Measurements from ENCODE around the gene AKAP1. TPM values are rescaled to one million over a fixed set of nuclear protein-coding genes. Genes with fewer than 3 reads are reported as not detected.
A peak's percentile ranks its signal among the peaks of the same experiment; 100 is the strongest.

AKAP1 gene
- total and polyA plus RNA-seq, 4 donors, result 31.3 to 58.5 (median 39.8) TPM

- 32% methylated on average over 2 of the region's 2 CpGs for WGBS
- no peak overlapping the region for H3K9ac ChIP-seq (ENCODE audit: low read depth in 1 of 2, low read length in 2 of 2)
- H3K27me3 ChIP-seq (ENCODE audit: control insufficient read depth in 4 of 4, insufficient read depth in 4 of 4, low read length in 3 of 4), result no peaks in the 10 kb centered on the region
- no peaks in the 10 kb centered on the region for H3K36me3 ChIP-seq (ENCODE audit: control insufficient read depth in 4 of 4, insufficient read depth in 3 of 4, low read depth in 1 of 4, low read length in 3 of 4)
- peak overlapping the region; percentile 37 to 61 for H3K27ac ChIP-seq (ENCODE audit: low read depth in 1 of 2, low read length in 2 of 2)
- H3K4me1 ChIP-seq (ENCODE audit: control insufficient read depth in 4 of 4, insufficient read depth in 4 of 4, low read length in 3 of 4), result peaks cover 24 to 50% (median 40%) of the 10 kb centered on the region in 4 donors
- no peaks in the 10 kb centered on the region for H3K9me3 ChIP-seq (ENCODE audit: control insufficient read depth in 4 of 4, low read length in 3 of 4)
- DNase-seq (ENCODE audit: low spot score), result no peak
- TF ChIP-seq, protein P1, sequence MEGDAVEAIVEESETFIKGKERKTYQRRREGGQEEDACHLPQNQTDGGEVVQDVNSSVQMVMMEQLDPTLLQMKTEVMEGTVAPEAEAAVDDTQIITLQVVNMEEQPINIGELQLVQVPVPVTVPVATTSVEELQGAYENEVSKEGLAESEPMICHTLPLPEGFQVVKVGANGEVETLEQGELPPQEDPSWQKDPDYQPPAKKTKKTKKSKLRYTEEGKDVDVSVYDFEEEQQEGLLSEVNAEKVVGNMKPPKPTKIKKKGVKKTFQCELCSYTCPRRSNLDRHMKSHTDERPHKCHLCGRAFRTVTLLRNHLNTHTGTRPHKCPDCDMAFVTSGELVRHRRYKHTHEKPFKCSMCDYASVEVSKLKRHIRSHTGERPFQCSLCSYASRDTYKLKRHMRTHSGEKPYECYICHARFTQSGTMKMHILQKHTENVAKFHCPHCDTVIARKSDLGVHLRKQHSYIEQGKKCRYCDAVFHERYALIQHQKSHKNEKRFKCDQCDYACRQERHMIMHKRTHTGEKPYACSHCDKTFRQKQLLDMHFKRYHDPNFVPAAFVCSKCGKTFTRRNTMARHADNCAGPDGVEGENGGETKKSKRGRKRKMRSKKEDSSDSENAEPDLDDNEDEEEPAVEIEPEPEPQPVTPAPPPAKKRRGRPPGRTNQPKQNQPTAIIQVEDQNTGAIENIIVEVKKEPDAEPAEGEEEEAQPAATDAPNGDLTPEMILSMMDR (IDR thresholded peaks at IDR 0.05; ENCODE audit: low read depth, low read length, missing input control), result no peak
- TF ChIP-seq NR2F2 (IDR thresholded peaks at IDR 0.05) (no peak), JUND (IDR thresholded peaks at IDR 0.05) (peak in 1 of 2 donors; percentile 52), ZBTB33 (IDR thresholded peaks at IDR 0.05) (peak; percentile 46), TAF1 (conservative IDR thresholded peaks at IDR 0.05) (no peak), HNF4A (conservative IDR thresholded peaks at IDR 0.05) (peak; percentile 24 to 65), FOXA2 (IDR thresholded peaks at IDR 0.05) (no peak), SP1 (IDR thresholded peaks at IDR 0.05) (peak; percentile 16), RXRA (IDR thresholded peaks at IDR 0.05) (peak in 1 of 2 donors; percentile 66), EGR1 (IDR thresholded peaks at IDR 0.05; ENCODE audit: low read depth in 2 of 2) (no peak), GABPA (IDR thresholded peaks at IDR 0.05 in 1 of 2, conservative IDR thresholded peaks at IDR 0.05 in 1 of 2) (no peak), FOXA1 (IDR thresholded peaks at IDR 0.05) (no peak), YY1 (IDR thresholded peaks at IDR 0.05) (peak; percentile 74), HNF4G (IDR thresholded peaks at IDR 0.05) (no peak), RAD21 (IDR thresholded peaks at IDR 0.05) (no peak)
- TF ChIP-seq, protein P2, sequence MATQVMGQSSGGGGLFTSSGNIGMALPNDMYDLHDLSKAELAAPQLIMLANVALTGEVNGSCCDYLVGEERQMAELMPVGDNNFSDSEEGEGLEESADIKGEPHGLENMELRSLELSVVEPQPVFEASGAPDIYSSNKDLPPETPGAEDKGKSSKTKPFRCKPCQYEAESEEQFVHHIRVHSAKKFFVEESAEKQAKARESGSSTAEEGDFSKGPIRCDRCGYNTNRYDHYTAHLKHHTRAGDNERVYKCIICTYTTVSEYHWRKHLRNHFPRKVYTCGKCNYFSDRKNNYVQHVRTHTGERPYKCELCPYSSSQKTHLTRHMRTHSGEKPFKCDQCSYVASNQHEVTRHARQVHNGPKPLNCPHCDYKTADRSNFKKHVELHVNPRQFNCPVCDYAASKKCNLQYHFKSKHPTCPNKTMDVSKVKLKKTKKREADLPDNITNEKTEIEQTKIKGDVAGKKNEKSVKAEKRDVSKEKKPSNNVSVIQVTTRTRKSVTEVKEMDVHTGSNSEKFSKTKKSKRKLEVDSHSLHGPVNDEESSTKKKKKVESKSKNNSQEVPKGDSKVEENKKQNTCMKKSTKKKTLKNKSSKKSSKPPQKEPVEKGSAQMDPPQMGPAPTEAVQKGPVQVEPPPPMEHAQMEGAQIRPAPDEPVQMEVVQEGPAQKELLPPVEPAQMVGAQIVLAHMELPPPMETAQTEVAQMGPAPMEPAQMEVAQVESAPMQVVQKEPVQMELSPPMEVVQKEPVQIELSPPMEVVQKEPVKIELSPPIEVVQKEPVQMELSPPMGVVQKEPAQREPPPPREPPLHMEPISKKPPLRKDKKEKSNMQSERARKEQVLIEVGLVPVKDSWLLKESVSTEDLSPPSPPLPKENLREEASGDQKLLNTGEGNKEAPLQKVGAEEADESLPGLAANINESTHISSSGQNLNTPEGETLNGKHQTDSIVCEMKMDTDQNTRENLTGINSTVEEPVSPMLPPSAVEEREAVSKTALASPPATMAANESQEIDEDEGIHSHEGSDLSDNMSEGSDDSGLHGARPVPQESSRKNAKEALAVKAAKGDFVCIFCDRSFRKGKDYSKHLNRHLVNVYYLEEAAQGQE (IDR thresholded peaks at IDR 0.05), result peak; percentile 14
- TF ChIP-seq, protein P3, sequence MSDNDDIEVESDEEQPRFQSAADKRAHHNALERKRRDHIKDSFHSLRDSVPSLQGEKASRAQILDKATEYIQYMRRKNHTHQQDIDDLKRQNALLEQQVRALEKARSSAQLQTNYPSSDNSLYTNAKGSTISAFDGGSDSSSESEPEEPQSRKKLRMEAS (IDR thresholded peaks at IDR 0.05), result peak; percentile 51
- TF ChIP-seq, protein P4, sequence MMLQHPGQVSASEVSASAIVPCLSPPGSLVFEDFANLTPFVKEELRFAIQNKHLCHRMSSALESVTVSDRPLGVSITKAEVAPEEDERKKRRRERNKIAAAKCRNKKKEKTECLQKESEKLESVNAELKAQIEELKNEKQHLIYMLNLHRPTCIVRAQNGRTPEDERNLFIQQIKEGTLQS (IDR thresholded peaks at IDR 0.05), result no peak
- no peak overlapping the region for H3K4me3 ChIP-seq (ENCODE audit: low read depth in 1 of 3, low read length in 3 of 3)
These were observed 12.9 kb downstream of the AKAP1 start for GRCh38 chr17:57097832-57098421.
